WTC11 (cell line): Measurements from ENCODE around the gene GMNC. TPM values are rescaled to one million over a fixed set of nuclear protein-coding genes. Genes with fewer than 3 reads are reported as not detected.

Experiments used
- ATAC-seq: fragments of 200-7000 bp; cut with Tn5 transposase; 2 replicates; pipeline ENCODE4 v1.10.0; 2021; ENCODE audit warnings: mild to moderate bottlenecking, moderate library complexity
- CTCF ChIA-PET: fragments of 300-600 bp; sonication (Branson Sonifier 250); formaldehyde crosslinking; loops from one replicate; lab custom pipeline; 2021; ENCODE audit warnings: antibody characterized with exemption; lab: Charles Lee
- POLR2A ChIA-PET: fragments of 350-600 bp; sonication (Branson Sonifier 250); formaldehyde crosslinking; loops from one replicate; lab custom pipeline; 2021; ENCODE audit warnings: antibody characterized with exemption; lab: Charles Lee
- DNase-seq: peaks from one replicate; pipeline ENCODE4 v3.0.0; 2021; ENCODE audit warnings: low spot score
- H3K27ac Mint-ChIP-seq: 2 replicates; pipeline ENCODE4 v1.8.0; 2021; ENCODE audit warnings: mixed read lengths
- H3K27me3 Mint-ChIP-seq: 2 replicates; pipeline ENCODE4 v1.8.0; 2021; ENCODE audit warnings: low read depth, mild to moderate bottlenecking, moderate library complexity, mixed read lengths
- H3K36me3 Mint-ChIP-seq: 2 replicates; pipeline ENCODE4 v1.8.0; 2021; ENCODE audit warnings: mixed read lengths
- H3K4me1 Mint-ChIP-seq: 2 replicates; pipeline ENCODE4 v1.8.0; 2022; ENCODE audit warnings: mixed read lengths
- H3K4me3 Mint-ChIP-seq: 2 replicates; pipeline ENCODE4 v1.8.0; 2021; ENCODE audit warnings: mild to moderate bottlenecking, moderate library complexity, mixed read lengths
- H3K9me3 Mint-ChIP-seq: 2 replicates; pipeline ENCODE4 v1.8.0; 2021; ENCODE audit warnings: mixed read lengths
- ATF1 ChIP-seq: sonication (generic); formaldehyde crosslinking; IDR thresholded peaks from 2 replicates; pipeline ENCODE4 v1.8.1; 2023; ENCODE audit warnings: mild to moderate bottlenecking, moderate library complexity, missing genetic modification reagents
- CBFB ChIP-seq: sonication (generic); formaldehyde crosslinking; IDR thresholded peaks from 2 replicates; pipeline ENCODE4 v1.8.1; 2022; ENCODE audit warnings: mild to moderate bottlenecking, low read depth, missing genetic modification reagents
- IRF2 ChIP-seq: sonication (generic); formaldehyde crosslinking; IDR thresholded peaks from 2 replicates; pipeline ENCODE4 v1.8.0; 2022; ENCODE audit warnings: low read depth, missing genetic modification reagents, borderline replicate concordance
- JAZF1 ChIP-seq: fragments of 250-450 bp; sonication (Bioruptor Pico); IDR thresholded peaks from 2 replicates; pipeline ENCODE4 v1.9.0; 2021; ENCODE audit warnings: moderate library complexity, mild to moderate bottlenecking, inconsistent platforms
- NR1H2 ChIP-seq: sonication (generic); formaldehyde crosslinking; IDR thresholded peaks from 2 replicates; pipeline ENCODE4 v1.9.0; 2021; ENCODE audit warnings: mild to moderate bottlenecking, moderate library complexity, missing genetic modification reagents
- OVOL2 ChIP-seq: fragments of 250-450 bp; sonication (Bioruptor Pico); IDR thresholded peaks from 2 replicates; pipeline ENCODE4 v1.9.0; 2021; ENCODE audit warnings: mild to moderate bottlenecking, borderline replicate concordance
- SMAD3 ChIP-seq: sonication (generic); formaldehyde crosslinking; IDR thresholded peaks from 2 replicates; pipeline ENCODE4 v1.8.0; 2022; ENCODE audit warnings: missing genetic modification reagents, mild to moderate bottlenecking, borderline replicate concordance
- SMAD4 ChIP-seq: sonication (generic); formaldehyde crosslinking; IDR thresholded peaks from 2 replicates; pipeline ENCODE4 v1.8.0; 2022; ENCODE audit warnings: mild to moderate bottlenecking, missing genetic modification reagents
- TCF7 ChIP-seq: sonication (generic); formaldehyde crosslinking; IDR thresholded peaks from 2 replicates; pipeline ENCODE4 v1.8.0; 2022; ENCODE audit warnings: mild to moderate bottlenecking, low read depth, missing genetic modification reagents, moderate library complexity
- ZNF232 ChIP-seq: sonication (generic); formaldehyde crosslinking; IDR thresholded peaks from 2 replicates; pipeline ENCODE4 v1.8.0; 2022; ENCODE audit warnings: mild to moderate bottlenecking, missing genetic modification reagents
- total RNA-seq: library from RNA; stranded (reverse); gene quantifications from 3 replicates; pipeline ENCODE4 v1.2.3, GENCODE V29; 2021
- TF ChIP-seq, protein P1 (sequence below): sonication (generic); formaldehyde crosslinking; IDR thresholded peaks from 2 replicates; pipeline ENCODE4 v1.8.1; 2023; ENCODE audit warnings: mild to moderate bottlenecking, missing genetic modification reagents, moderate library complexity
- TF ChIP-seq, protein P2 (sequence below): sonication (generic); formaldehyde crosslinking; IDR thresholded peaks from 2 replicates; pipeline ENCODE4 v1.8.1; 2022; ENCODE audit warnings: missing genetic modification reagents, borderline replicate concordance
- TF ChIP-seq, protein P3 (sequence below): fragments of 250-450 bp; sonication (Bioruptor Pico); IDR thresholded peaks from 2 replicates; pipeline ENCODE4 v1.9.0; 2021; ENCODE audit warnings: moderate library complexity, mild to moderate bottlenecking, inconsistent platforms, borderline replicate concordance
- TF ChIP-seq, protein P4 (sequence below): sonication (generic); formaldehyde crosslinking; IDR thresholded peaks from 2 replicates; pipeline ENCODE4 v1.8.0; 2022; ENCODE audit warnings: mild to moderate bottlenecking, missing genetic modification reagents
- TF ChIP-seq, protein P5 (sequence below): sonication (generic); formaldehyde crosslinking; conservative IDR thresholded peaks from 2 replicates; pipeline ENCODE4 v1.8.1; 2023; ENCODE audit warnings: mild to moderate bottlenecking, low read depth, missing genetic modification reagents, moderate library complexity

Gene GMNC
- total RNA-seq, 1 experiment from 2014 or later = 0.39 TPM

DNA sequence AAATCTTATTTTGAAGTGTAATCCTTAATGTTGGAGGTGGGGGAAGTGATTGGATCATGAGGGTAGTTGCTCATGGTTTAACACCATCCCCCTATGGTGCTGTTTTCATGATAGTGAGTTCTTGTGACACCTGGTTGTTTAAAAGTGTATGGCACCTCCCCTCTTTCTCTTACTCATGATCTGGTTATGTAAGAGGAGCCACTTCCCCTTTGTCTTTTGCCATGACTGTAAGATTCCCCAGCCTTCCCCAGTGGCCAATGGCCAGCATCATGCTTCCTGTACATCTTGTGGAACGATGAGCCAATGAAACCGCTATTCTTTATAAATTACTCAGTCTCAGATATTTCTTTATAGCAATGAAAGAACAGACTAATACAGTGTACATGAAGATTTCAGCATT lies 39.8 kb upstream of the GMNC start:
- H3K27ac Mint-ChIP-seq = no peak overlapping the region
- DNase-seq (no peak), ATAC-seq (no peak)
- POLR2A ChIA-PET = no interaction called here
- peaks cover 44% of the 10 kb centered on the region for H3K36me3 Mint-ChIP-seq
- TF ChIP-seq IRF2 (CRISPR knock-in tag) = no peak
- TF ChIP-seq, protein P1, sequence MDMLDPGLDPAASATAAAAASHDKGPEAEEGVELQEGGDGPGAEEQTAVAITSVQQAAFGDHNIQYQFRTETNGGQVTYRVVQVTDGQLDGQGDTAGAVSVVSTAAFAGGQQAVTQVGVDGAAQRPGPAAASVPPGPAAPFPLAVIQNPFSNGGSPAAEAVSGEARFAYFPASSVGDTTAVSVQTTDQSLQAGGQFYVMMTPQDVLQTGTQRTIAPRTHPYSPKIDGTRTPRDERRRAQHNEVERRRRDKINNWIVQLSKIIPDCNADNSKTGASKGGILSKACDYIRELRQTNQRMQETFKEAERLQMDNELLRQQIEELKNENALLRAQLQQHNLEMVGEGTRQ (CRISPR knock-in tag) = no peak
- TF ChIP-seq CBFB = no peak
- no peak for TF ChIP-seq ZNF232 (CRISPR knock-in tag)
- TF ChIP-seq SMAD3 (CRISPR knock-in tag) = no peak
- TF ChIP-seq, protein P2, sequence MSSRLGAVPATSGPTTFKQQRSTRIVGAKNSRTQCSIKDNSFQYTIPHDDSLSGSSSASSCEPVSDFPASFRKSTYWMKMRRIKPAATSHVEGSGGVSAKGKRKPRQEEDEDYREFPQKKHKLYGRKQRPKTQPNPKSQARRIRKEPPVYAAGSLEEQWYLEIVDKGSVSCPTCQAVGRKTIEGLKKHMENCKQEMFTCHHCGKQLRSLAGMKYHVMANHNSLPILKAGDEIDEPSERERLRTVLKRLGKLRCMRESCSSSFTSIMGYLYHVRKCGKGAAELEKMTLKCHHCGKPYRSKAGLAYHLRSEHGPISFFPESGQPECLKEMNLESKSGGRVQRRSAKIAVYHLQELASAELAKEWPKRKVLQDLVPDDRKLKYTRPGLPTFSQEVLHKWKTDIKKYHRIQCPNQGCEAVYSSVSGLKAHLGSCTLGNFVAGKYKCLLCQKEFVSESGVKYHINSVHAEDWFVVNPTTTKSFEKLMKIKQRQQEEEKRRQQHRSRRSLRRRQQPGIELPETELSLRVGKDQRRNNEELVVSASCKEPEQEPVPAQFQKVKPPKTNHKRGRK (CRISPR knock-in tag) = no peak
- TF ChIP-seq, protein P3, sequence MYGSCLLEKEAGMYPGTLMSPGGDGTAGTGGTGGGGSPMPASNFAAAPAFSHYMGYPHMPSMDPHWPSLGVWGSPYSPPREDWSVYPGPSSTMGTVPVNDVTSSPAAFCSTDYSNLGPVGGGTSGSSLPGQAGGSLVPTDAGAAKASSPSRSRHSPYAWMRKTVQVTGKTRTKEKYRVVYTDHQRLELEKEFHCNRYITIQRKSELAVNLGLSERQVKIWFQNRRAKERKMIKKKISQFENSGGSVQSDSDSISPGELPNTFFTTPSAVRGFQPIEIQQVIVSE (CRISPR knock-in tag) = no peak
- TF ChIP-seq, protein P4, sequence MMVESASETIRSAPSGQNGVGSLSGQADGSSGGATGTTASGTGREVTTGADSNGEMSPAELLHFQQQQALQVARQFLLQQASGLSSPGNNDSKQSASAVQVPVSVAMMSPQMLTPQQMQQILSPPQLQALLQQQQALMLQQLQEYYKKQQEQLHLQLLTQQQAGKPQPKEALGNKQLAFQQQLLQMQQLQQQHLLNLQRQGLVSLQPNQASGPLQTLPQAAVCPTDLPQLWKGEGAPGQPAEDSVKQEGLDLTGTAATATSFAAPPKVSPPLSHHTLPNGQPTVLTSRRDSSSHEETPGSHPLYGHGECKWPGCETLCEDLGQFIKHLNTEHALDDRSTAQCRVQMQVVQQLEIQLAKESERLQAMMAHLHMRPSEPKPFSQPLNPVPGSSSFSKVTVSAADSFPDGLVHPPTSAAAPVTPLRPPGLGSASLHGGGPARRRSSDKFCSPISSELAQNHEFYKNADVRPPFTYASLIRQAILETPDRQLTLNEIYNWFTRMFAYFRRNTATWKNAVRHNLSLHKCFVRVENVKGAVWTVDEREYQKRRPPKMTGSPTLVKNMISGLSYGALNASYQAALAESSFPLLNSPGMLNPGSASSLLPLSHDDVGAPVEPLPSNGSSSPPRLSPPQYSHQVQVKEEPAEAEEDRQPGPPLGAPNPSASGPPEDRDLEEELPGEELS (CRISPR knock-in tag) = no peak
- CTCF ChIA-PET = no interaction called here
- H3K27me3 Mint-ChIP-seq = no peaks in the 10 kb centered on the region; the same call in 1 of the 2 replicates
- H3K4me3 Mint-ChIP-seq = no peak overlapping the region
- no peaks in the 10 kb centered on the region for H3K4me1 Mint-ChIP-seq
- peaks cover 81% of the 10 kb centered on the region for H3K9me3 Mint-ChIP-seq

DNA sequence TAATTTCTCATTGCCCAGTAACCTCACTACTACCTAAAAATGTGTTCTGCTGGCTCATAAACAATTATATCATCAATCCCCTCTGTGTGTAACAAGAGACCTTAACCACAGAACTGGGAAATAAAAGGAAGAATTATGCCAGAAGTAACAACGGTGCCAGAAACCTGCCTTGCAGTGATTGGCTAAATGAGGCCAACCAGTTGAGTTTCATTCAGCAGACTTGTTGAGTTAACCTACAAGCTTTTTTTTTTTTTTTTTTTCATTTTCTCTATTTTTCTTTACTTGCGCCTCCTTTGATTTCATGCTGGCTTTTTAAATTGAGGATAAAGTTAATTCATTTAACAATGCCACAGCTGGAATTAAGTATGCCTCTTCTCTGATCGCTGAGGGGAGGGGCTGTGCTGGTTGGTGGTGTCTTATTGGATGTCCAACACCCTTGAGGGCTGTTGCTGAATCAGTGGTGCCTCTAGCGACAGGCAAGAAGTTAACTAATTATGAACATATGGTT lies 30.0 kb upstream of the GMNC start:
- H3K4me1 Mint-ChIP-seq = peaks cover 4% of the 10 kb centered on the region; the same call in 1 of the 2 replicates
- peaks cover 34% of the 10 kb centered on the region for H3K9me3 Mint-ChIP-seq
- ChIA-PET CTCF (interaction anchor here (1.2 to 1.5 kb wide), 2 partner anchors 9 to 49 kb away, joined by 3 to 11 read pairs; no protein-coding TSS in a partner anchor), POLR2A (no interaction called here)
- peak; percentile 92 for ATAC-seq
- no peaks in the 10 kb centered on the region for H3K27me3 Mint-ChIP-seq
- H3K4me3 Mint-ChIP-seq = no peak overlapping the region
- H3K36me3 Mint-ChIP-seq = peaks cover 21% of the 10 kb centered on the region
- peak overlapping the region; percentile 43; the same call in 1 of the 2 replicates for H3K27ac Mint-ChIP-seq
- DNase-seq = no peak
- TF ChIP-seq, protein P5, sequence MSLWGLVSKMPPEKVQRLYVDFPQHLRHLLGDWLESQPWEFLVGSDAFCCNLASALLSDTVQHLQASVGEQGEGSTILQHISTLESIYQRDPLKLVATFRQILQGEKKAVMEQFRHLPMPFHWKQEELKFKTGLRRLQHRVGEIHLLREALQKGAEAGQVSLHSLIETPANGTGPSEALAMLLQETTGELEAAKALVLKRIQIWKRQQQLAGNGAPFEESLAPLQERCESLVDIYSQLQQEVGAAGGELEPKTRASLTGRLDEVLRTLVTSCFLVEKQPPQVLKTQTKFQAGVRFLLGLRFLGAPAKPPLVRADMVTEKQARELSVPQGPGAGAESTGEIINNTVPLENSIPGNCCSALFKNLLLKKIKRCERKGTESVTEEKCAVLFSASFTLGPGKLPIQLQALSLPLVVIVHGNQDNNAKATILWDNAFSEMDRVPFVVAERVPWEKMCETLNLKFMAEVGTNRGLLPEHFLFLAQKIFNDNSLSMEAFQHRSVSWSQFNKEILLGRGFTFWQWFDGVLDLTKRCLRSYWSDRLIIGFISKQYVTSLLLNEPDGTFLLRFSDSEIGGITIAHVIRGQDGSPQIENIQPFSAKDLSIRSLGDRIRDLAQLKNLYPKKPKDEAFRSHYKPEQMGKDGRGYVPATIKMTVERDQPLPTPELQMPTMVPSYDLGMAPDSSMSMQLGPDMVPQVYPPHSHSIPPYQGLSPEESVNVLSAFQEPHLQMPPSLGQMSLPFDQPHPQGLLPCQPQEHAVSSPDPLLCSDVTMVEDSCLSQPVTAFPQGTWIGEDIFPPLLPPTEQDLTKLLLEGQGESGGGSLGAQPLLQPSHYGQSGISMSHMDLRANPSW (CRISPR knock-in tag) = no peak
- TF ChIP-seq NR1H2 (CRISPR knock-in tag) (no peak), JAZF1 (CRISPR knock-in tag) (no peak), ATF1 (CRISPR knock-in tag) (no peak), SMAD4 (CRISPR knock-in tag) (no peak), OVOL2 (CRISPR knock-in tag) (no peak), TCF7 (CRISPR knock-in tag) (no peak)
